NCI-H345 treated with DMSO at 0.1 percent for 48 hours (cell line): ENCODE measurements around the gene ARL8B.
"Not testable (repeated sequence)": the region's sequence is repeated elsewhere in the genome, so short reads cannot be mapped to it uniquely, and the experiment has no call there.

Source experiments
- DNase-seq: peaks from one replicate; lab custom pipeline; 2025; ENCODE audit not compliant: unreplicated experiment; lab: John Stamatoyannopoulos, UW

The ARL8B gene

GRCh38 chr3:5122030-5122740, at the start of gene ARL8B:
Gene ARL8B (plus strand): TSS chr3:5122292. CDS start chr3:5122466, 174 bp downstream.
- DNase-seq: peak; percentile 30

DNA sequence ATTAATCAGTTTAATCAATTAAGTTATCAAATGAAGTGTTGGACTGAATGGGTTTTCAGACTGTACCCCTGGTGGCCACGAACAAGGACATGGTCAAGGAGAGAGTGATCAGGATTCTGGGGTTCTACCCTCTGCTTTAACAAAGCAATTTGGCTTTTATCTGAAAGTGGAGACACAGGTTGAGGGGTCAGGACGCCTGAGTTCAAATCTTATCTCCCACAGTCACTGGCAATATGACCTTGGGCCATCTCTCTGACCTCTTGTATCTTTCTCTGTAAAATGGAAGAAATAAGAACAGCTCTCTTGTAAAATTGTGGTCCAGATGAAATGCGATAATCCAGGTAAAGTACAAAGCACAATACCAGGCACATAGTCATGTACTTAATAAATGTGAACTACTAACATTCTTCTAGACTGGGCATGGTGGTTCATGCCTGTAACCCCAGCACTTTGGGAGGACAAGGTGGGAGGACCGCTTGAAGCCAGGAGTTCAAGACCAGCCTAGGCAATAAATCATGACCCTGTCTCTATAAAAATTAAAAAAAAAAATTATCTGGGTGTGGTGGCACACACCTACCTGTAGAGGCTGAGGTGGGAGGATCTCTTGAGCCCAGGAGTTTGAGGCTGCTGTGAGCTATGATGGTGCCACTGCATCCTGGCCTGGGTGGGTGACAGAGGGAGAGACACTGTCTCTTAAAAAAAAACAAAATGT, 48.6 kb upstream of the ARL8B start:
- no peak for DNase-seq

- no peak for DNase-seq
Observed at GRCh38 chr3:5078151-5078550, 43.9 kb upstream of the ARL8B start.

GRCh38 chr3:5079761-5080160, 42.3 kb upstream of the ARL8B start:
- no peak for DNase-seq

- DNase-seq: no peak
Observed at GRCh38 chr3:5080779-5081550, 41.1 kb upstream of the ARL8B start.

DNA sequence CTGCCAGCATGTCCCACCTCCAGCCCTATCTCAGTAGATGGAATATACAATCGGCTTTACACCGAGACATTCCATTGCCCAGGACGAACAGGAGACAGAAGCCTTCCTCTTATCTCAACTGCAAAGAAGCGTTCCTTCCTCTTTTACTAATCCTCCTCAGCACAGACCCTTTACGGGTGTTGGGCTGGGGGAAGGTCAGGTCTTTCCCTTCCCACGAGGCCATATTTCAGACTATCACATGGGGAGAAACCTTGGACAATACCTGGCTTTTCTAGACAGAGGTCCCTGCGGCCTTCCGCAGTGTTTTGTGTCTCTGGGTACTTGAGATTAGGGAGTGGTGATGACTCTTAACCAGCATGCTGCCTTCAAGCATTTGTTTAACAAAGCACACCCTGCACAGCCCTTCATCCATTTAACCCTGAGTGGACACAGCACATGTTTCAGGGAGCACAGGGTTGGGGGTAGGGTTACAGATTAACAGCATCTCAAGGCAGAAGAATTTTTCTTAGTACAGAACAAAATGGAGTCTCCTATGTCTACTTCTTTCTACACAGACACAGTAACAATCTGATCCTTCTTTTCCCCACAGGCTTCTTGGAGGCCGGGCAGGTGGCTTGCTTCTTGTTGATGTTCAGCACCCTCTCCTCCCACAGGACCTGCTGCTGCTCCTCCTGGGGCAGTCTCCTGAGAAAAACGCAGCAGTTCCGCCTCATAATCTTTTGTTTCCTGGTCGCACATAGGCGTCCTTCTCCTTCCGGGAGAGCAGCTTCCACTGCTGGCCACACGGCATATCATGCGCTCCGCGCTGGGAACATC, 39.9 kb upstream of the ARL8B start:
- DNase-seq: not testable (repeated sequence)

- no peak for DNase-seq
Observed at GRCh38 chr3:5082789-5083115, 39.3 kb upstream of the ARL8B start.

DNA sequence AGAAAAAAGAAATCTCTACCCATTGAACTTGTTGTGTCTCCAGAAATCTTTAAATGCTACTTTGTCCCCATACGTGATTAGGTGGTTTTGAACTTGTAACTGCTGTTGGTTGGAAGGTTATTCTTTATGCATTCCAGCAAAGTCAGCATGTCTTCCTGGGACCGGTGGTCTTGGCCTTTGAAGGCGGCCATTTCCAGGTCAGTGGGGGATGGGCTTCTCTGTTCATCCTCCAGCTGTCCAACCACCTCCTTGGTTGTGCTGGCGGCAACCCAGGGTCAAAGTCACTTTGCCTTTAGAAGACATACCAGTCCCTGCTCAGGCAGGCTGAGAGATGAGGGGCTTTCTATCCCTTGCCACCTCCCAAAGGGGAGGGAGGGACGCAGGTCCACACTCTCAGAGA, 37.9 kb upstream of the ARL8B start:
- no peak for DNase-seq

- DNase-seq: no peak
Observed at GRCh38 chr3:5086708-5087107, 35.4 kb upstream of the ARL8B start.

DNA sequence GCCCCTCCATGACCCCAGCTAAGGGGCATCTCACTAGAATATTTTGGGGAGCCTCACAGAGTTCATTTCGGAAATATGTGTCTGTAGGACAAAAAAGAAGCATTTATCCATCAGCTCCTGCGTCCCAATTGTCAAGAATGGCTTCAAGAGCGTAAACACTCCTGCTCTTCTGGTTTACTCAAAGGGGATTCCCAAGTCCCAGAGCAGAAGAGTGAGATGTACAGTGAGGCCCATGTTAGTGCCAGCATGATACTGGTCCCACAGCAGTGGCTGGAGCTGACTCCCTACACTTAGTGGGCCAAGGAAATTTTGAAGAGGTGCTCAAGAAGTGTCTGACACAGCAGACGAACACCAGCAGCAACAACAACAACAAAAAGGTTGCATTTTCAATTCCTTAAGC, 34.9 kb upstream of the ARL8B start:
- no peak for DNase-seq

- DNase-seq: no peak
Observed at GRCh38 chr3:5090197-5090596, 31.9 kb upstream of the ARL8B start.

DNA sequence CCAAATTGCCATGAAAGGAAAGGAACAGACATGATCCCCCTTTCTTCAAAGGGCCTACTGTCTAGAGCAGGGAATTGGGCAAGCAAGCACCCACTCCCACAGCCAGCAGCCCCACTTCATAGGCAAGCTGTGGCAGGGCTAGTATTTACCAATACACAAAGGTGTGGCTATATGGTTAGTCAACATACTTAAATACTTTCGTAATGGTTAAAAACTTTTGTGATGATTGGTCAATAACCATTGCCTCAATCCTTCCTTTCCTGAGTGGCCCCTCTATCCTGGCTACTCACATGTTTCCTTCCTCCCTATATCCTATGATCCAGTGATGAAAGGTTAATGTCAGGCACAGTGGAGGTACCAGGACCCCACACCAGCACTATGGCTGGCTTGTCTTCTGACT, 30.1 kb upstream of the ARL8B start:
- DNase-seq: no peak

- DNase-seq: no peak
Observed at GRCh38 chr3:5093731-5094130, 28.4 kb upstream of the ARL8B start.

DNA sequence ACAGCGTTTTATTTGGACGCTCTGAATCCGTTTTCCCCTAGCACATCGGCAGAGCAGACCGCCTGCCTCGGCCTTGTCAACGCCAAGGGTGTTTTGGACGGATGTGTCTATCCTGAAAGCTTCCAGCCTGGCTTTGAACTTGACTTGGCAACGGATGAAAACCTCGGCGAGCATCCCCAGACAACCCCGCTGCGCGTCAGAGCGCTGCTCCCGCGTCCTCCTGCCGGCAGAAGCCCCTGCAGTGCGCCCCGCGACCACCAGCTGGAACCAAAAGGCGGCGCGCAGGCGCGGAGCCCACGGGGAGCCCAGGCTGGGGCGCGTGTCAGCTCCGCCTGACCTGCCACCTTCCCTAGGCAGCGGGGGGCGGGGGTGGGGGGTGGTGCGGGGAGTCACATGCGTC, 26.2 kb upstream of the ARL8B start:
- DNase-seq: no peak

DNA sequence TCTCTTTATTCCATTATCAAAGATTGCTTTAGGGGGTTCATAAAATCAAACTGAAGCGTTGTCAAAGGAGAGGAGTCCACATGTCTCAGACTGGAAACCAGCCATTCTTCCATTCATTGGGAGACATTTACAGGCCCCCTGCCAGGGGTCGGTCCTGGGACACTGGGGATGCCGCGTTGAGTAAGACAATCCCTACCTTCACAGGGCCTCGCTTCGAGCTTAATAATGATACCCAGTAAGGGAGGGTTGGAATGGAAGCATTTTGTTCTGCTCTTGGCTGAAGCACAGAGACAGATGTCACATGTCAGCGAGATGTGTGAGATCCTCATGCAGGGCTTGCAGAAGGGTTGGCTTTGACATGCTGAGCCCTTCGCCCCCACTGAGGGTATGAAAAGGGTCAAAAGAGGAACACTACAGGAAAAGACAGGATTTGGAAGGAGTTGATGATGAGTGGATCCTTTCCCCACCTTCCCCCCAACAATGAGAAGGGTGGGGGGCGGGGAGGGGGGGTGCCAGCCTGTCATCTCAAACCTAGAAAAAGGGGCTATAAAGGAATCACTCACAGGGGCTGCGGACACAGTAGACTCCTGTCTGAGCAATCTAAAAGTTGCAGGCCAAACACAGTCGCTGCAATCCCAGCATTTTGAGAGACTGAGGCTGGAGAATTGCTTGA, 25.6 kb upstream of the ARL8B start:
- no peak for DNase-seq

GRCh38 chr3:5098346-5098745, 23.7 kb upstream of the ARL8B start:
- no peak for DNase-seq

GRCh38 chr3:5102532-5102931, 19.6 kb upstream of the ARL8B start:
- DNase-seq: no peak

GRCh38 chr3:5103743-5104142, 18.3 kb upstream of the ARL8B start:
- no peak for DNase-seq

DNA sequence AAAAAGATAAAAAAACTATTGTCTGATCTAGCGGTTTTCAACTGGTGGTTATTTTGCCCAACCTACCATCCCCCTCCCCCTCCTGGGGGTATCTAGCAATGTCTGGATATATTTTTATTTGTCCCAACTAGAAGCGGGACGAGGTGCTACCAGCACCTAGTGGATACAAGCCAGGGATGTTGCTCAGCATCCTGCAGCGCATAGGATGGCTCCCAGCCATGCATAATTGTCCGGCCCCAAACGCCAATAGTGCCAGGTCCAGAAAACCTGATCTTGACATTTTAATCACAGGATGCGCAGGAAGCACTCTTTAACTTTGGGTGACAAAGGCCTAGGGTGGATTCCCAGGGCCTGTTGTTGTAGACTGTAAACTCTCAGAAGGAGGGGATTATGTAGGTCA, 17.0 kb upstream of the ARL8B start:
- DNase-seq: no peak

DNA sequence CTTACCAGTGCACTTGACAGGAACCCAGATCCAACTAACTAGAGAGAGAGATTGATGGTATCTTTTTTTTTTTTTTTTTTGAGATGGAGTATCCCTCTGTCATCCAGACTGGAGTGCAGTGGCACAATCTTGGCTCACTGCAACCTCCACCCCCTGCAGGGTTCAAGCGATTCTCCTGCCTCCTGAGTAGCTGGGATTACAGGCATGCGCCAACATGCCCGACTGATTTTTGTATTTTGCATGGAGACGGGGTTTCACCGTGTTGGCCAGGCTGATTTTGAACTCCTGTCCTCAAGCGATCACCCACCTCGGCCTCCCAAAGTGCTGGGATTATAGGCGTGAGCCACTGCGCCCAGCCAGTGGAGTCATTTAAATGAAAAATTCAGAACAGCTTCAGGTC, 15.7 kb upstream of the ARL8B start:
- not testable (repeated sequence) for DNase-seq

DNA sequence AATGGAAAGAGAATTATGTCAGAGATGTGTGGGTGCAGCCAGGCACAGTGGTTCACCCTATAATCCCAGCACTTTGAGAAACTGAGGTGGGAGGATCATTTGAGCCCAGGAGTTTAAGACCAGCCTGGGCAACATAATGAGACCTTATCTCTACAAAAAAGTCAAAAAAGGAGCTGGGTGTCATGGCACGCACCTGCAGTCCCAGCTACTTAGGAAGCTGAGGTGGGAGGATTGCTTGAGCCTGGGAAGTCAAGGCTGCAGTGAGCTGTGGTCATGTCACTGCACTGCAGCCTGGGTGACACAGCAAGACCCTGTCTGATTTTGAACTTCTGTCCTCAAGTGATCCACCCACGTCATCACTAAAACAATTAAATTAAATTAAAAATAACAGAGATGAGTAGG, 15.2 kb upstream of the ARL8B start:
- not testable (repeated sequence) for DNase-seq
